Eye (tissue), 1 donor: ENCODE results near the gene HLA-A.

Experiments
- DNase-seq: peaks from one replicate; pipeline ENCODE4 v3.0.0-alpha.2; 2015

HLA-A gene

DNA sequence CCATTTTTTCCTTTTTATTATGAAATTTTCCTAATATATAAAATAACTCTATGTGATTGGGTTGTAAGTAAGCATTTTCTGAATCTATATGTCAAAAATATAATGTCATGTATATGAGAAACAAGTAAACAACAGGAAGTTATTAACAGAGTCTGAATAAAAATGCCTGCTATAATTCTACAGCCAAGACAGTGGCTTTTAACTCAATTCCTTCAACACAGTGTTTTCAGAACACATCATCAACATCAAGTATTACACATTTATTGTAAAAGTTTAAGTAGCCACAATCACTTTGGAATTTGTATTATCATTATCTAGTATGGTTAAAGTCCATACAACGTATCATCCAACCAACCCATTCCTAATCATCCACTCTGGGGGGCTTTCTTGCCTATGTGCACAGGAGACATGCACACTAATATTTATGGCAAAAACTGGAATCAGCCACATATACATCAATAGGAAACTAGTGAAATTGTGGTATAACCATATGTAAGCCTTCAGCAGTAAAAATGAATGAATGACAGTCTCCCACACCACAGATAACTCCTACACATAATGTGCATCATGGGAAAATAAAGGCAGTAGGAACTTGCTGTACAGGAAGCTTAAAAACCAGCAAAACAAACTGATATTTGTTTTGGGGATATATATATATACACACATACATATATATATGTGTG is 6.9 kb upstream of the HLA-A start:
- no peak for DNase-seq

- DNase-seq, result no peak
Measured at GRCh38 chr6:29938746-29939508, 3.4 kb upstream of the HLA-A start.

DNA sequence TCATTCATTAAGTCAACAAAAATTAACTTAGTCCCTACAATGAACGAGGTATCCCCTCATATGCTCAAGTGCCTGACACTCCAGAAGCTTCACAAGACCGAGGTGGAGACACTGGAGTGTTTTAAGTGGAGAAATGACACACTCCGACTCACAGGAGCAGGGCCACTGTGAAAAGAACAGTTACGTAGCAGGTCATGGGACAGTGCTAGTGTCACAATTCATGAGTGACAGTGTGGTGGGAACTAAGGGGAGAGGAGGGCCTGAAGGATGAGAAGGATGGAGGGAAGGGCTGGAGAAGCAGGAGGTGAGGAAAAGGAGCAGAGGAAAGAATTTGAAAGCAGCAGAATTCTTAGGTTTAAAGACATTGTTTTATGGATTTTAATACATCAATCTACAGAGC is 1.3 kb upstream of the HLA-A start:
- no peak for DNase-seq

GRCh38 chr6:29941471-29941870 is 861 bp upstream of the HLA-A start:
- DNase-seq, result no peak

DNA sequence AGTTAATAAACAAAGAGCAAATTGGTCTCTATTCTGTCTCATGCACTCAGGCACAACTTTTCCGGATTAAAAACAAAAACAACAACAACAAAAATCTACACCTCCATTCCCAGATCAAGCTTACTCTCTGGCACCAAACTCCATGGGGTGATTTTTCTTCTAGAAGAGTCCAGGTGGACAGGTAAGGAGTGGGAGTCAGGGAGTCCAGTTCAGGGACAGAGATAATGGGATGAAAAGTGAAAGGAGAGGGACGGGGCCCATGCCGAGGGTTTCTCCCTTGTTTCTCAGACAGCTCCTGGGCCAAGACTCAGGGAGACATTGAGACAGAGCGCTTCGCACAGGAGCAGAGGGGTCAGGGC is 437 bp upstream of the HLA-A start:
- no peak for DNase-seq

DNA sequence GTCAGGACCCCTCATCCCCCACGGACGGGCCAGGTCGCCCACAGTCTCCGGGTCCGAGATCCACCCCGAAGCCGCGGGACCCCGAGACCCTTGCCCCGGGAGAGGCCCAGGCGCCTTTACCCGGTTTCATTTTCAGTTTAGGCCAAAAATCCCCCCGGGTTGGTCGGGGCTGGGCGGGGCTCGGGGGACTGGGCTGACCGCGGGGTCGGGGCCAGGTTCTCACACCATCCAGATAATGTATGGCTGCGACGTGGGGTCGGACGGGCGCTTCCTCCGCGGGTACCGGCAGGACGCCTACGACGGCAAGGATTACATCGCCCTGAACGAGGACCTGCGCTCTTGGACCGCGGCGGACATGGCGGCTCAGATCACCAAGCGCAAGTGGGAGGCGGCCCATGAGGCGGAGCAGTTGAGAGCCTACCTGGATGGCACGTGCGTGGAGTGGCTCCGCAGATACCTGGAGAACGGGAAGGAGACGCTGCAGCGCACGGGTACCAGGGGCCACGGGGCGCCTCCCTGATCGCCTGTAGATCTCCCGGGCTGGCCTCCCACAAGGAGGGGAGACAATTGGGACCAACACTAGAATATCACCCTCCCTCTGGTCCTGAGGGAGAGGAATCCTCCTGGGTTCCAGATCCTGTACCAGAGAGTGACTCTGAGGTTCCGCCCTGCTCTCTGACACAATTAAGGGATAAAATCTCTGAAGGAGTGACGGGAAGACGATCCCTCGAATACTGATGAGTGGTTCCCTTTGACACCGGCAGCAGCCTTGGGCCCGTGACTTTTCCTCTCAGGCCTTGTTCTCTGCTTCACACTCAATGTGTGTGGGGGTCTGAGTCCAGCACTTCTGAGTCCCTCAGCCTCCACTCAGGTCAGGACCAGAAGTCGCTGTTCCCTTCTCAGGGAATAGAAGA is 978 bp downstream of the HLA-A start:
- DNase-seq, result no peak

DNA sequence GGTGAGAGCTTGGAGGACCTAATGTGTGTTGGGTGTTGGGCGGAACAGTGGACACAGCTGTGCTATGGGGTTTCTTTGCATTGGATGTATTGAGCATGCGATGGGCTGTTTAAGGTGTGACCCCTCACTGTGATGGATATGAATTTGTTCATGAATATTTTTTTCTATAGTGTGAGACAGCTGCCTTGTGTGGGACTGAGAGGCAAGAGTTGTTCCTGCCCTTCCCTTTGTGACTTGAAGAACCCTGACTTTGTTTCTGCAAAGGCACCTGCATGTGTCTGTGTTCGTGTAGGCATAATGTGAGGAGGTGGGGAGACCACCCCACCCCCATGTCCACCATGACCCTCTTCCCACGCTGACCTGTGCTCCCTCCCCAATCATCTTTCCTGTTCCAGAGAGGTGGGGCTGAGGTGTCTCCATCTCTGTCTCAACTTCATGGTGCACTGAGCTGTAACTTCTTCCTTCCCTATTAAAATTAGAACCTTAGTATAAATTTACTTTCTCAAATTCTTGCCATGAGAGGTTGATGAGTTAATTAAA is 3.0 kb downstream of the HLA-A start:
- no peak for DNase-seq

- no peak for DNase-seq
Measured at GRCh38 chr6:29946223-29947076, 4.1 kb downstream of the HLA-A start.

DNA sequence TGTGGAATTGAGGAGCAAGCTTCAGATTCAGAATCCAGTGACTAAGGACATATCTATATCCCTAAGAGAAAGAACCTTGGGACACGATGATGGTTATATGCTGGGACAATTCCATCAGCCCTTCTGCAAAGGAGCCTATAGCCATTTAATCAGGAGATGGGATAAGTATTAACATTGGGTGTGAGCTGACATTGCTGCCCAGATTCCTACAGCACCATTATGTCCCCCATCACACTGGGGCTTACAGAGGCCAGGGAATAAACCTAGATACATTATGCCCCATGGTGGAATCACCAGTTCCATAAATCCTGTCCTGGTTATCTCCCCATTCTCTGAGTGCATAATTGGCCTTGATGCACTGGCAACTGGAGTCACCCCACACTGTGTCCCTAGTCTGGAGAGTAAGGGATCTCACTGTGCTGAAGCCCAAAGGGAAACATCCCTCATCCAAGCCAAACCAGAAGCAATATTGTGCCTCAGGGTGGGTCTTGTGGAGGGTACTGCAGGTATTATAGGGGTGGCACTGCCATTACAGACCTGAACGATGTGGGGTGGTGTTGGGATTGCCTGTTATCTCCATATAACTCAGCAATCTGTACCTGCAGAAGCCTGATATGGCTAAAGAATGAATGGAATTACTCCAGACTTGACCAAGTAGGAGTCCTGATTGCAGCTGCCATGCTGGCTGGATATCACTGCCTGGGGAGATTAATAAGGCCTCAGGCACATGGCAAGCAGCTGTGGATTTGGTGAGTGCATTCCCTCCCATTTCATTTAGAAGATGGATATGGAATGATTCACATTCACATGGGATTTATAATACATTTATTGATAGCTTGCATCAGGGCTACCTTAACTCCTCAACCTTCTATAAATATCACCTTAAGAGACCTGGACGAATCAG is 5.0 kb downstream of the HLA-A start:
- no peak for DNase-seq

DNA sequence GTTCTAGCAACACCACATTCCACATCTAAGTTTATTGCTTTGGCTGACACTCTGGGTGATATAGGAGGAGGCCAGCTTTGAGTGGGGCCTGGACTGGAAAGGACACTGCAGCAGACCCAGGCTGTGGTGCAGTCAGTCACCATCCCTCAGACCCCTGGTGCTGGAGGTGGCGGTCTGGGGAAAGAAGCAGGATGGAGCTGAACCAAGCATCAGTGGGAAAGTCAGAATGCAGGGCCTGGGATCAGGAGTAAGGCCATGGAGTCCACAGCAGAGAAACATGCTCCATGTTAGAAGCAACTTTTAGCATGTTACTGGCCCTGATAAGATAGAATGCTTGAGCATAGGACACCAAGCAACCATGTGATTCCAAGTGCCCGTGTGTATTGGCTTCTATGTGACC is 5.9 kb downstream of the HLA-A start:
- no peak for DNase-seq

- no peak for DNase-seq
Measured at GRCh38 chr6:29949934-29950333, 7.6 kb downstream of the HLA-A start.

DNA sequence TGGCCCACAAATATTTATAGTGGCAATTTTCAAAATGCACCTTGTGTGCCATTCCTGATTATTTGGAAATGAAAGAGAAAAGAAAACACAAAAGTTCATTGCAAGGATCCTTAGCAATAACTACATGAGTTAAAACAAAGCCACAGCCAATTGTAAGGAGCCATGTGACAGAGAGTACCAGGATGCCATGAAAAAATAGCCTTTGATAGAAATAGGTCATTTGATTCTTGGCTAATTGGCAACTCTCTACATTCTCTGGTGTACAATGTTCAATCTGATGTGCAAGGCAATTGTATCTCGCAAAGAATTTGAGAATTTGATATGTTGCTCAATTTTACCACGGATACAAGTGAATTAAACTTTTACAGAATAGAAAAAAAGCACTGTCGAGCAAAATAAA is 9.6 kb downstream of the HLA-A start:
- DNase-seq, result no peak

- no peak for DNase-seq
Measured at GRCh38 chr6:29953001-29953441, 10.7 kb downstream of the HLA-A start.

DNA sequence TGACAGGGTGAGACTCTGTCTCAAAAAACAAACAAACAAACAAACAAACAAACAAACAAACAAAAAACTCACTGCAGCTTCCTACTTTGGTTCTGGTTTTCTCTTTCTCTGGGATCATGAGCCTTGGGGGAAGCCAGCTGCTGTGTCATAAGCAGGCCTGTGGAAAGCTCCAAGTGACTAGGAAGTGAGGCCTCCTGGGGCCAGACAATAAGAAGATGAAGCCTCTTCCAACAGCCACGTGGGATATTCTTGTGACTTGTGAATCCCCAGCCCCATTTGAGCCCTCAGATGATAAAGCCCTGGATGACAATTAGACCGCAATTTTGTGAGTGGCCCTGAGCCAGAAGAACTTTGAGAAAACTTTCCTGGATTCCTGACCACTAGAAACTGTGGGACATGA is 11.4 kb downstream of the HLA-A start:
- DNase-seq, result no peak

GRCh38 chr6:29954272-29954671 is 11.9 kb downstream of the HLA-A start:
- DNase-seq, result no peak

- DNase-seq, result no peak
Measured at GRCh38 chr6:29955783-29956182, 13.5 kb downstream of the HLA-A start.

GRCh38 chr6:29956518-29956917 is 14.2 kb downstream of the HLA-A start:
- no peak for DNase-seq

DNA sequence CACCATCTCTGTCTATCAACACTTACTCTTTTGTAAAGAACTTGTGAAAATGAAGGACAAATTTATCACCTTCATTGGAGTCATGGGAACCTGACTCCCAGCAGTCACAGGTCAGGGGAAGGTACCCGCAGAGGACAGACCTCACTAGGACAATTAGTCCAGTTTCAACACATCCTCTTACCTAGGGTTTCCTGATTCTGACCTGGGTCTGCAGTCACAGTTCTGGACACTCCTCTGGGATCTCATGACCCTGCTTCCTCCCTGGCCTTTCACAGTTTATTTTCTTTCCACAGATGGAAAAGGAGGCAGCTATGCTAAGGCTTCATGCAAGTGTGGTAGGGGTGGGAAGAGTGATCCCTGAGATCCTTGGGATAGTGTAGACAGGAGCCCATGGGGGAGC is 15.7 kb downstream of the HLA-A start:
- no peak for DNase-seq

DNA sequence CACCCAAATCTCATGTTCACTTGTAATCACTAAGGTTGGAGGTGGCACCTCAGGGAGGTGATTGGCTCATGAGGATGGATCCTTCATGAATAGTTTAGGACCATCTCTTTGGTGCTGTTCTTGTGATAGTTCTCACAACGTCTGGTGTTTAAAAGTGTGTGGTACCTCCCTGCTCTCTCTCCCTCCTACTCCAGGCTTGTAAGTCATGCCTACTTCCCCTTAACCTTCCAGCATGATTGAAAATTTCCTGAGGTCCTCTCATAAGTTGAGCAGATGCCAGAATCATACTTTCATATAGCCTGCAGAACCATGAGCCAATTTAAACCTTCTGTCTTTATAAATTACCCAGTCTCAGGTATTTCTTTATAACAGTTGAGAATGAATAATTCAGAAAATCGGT is 16.6 kb downstream of the HLA-A start:
- no peak for DNase-seq

DNA sequence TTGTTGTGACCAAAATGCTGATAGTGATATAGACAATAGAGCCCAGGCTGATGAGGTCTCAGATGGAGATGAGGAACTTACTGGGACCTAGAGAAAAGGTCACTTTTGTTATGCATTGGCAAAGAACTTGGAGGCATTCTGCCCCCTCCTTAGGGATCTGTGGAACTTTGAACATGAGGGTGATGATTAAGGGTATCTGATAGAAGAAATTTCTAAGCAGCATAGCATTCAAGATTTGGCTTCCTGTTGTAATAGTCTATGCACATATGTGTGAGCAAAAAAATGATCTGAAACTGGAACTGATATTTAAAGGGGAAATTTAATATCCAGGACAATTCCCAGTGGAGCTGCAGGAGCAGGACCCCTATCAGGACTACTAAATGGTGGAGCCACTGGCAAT is 17.1 kb downstream of the HLA-A start:
- no peak for DNase-seq

DNA sequence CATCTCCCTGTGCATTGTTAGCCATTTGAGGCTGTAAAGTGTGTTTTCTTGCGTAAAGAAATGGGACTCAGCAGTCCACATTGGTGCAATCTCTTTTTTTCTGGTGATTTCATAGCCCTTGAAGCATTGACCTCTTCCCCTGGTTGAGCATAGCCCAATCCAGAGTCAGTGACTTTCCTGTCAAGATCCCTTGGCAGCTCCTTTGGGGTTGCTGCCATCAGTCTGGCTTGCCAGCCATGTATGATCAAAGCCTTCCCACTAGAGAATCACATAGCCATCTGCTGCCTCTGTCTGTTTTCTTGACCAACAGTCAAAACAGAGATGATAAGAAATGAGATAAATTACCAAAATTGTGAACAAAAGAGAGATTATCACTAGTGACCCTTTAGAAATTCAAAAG is 19.6 kb downstream of the HLA-A start:
- no peak for DNase-seq
